Measurements from ENCODE around the gene RUNDC3A.

DNA sequence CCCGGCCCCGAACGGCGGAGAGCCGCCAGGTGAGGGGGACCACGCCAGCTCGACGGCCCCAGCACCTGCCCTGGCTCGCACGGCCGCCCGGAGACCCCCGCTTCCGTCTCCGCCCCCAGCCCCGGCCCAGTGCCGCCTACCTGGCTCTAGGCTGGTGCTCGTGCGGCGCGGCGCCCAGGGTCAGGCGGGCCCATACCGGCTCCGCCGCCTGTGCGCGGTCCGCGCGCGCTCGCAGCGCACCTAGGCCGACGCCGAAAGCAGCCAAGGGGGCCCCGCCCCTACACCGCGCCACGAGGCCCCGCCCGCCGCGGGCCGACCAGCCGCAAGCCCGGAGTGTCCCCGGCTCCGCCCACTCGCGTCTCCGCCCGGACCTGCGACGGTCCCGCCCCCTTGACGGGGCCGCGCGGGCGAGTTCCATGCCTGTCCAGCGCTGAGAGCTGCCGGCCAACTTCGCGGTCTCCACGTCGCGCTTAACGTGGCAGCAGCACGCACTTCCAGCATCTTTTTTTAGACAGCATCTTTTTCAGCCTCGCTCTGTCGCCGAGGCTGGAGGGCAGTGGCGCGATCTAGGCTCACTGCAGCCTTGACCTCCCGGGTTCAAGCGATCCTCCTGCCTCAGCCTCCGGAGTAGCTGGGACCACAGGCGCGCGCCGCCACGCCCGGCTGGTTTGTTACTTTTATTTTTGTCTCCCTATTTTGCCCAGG, 16.3 kb downstream of the RUNDC3A start, which contains the start of gene SLC25A39:
- TF ChIP-seq, protein P1, sequence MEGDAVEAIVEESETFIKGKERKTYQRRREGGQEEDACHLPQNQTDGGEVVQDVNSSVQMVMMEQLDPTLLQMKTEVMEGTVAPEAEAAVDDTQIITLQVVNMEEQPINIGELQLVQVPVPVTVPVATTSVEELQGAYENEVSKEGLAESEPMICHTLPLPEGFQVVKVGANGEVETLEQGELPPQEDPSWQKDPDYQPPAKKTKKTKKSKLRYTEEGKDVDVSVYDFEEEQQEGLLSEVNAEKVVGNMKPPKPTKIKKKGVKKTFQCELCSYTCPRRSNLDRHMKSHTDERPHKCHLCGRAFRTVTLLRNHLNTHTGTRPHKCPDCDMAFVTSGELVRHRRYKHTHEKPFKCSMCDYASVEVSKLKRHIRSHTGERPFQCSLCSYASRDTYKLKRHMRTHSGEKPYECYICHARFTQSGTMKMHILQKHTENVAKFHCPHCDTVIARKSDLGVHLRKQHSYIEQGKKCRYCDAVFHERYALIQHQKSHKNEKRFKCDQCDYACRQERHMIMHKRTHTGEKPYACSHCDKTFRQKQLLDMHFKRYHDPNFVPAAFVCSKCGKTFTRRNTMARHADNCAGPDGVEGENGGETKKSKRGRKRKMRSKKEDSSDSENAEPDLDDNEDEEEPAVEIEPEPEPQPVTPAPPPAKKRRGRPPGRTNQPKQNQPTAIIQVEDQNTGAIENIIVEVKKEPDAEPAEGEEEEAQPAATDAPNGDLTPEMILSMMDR (IDR thresholded peaks at IDR 0.05; ENCODE audit: low read depth, low read length): no peak
- TF ChIP-seq EZH2phosphoT487 (IDR thresholded peaks at IDR 0.05; ENCODE audit: low read depth): no peak

Measured in OCI-LY3 (cell line).